ENCODE data around the gene STK32B.

Gene STK32B

DNA sequence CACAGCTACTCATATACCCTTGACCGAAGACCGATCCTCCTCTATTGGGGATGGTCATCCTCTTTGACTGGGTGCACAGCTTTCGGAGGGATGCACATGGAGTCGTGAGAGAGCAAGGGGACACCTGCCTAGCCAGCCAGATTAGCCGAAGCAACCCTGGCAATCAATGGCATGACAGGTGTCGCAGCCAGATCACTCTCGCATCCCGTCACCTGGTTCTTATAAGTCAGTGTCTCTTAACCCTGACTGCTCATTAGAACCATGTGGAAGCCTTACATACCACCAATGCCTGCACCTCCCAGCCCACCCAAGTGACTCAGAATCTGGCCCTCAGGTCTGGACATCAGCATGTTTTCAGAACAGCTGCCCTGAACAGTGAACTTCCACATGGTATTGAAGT is 407.4 kb downstream of the STK32B start:
- DNase-seq = no peak

DNA sequence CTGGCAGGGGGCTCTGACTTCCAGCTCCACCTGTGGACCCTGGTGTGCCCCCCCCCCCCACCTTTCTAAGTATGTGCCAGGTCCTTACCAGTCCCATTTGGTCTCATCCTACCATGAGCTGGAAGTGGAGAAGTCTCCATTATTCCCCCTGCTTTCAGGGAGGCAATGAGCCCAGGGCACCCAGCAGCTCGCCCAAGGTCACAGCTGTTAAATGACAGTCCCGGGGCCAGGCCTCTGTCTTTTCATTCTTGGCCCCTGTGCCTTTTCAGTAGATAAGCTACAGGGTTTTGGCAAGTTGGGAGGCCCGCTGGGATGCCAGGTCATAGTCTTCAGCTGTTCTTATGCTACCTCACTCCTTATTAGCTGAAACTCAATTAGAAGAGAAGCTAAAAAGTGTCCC is 408.0 kb downstream of the STK32B start:
- no peak for DNase-seq

DNA sequence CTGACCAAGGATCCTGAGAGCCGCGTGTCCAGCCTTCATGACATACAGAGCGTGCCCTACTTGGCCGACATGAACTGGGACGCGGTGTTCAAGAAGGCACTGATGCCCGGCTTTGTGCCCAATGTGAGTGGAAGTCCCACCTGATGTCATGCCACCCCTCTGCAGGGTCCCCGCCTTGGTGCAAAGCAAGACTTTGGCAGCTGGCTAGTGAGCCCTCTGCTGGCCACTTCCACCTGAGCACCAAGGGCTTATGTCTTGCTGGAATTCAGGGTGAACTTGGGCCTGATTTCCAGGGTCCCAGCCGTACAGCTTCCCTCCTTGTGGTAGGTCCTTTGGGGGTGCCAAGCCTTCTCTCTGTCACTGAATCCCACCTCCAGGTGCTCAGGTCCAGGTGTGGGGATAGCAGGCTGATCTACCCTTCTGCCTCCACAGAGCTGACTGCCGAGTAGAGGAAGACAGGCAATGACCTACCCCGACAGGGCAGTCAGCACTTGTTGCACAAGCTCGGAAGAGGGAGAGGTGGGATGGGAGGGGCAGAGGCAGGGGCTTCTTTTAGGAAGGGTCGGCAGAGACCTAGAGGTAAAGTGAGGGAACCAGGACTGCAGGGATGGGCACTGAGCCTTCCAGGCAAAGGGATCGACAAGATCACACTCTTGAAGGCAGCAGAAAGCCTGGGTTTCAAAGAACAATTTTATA is 409.0 kb downstream of the STK32B start:
- no peak for DNase-seq

DNA sequence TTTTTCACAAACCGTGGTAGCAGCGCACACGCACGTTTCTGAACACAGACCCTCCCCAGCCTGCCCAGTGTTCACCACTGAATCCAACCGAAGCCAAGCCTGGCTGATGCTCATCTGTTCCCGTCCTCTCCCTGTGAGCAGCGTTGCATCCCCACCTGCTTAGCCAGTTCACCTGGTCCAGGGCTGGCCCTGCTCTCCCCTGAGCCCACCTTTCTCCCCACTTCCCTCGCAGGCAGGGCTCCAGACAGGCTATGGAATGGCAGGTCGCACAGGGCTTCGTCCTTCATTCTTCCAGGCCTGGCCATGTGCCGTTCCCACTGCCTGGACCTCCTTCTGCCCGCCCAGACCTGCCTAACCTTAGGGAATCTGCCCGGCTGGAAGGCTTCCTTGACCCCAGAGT is 410.2 kb downstream of the STK32B start:
- DNase-seq = no peak

DNA sequence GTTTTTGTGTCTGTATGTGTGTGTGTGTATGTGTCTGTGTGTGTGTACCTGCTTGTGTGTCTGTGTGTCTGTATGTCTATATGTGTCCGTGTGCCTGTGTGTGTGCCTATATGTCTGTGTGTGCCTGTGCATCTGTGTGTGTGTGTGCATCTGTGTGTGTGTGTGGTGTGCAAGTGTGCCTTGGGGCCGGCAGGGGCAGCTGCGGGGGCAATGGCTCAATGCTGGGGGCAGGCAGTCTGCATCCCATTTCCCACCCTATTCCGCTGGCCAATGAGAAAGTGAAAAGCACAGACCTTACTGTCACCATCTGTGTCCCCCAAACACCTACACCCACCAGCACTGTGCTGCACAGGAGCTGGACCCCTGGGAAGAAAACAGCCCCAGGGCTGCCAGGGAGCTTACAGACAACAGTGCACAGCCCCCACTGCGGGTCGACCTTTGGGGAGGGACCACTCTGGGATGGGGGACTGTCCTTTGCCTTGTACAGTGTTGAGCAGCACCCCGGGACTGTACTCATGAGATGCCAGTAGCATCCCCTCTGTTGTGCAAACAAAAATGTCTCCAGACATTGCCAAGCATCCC is 411.1 kb downstream of the STK32B start:
- DNase-seq = no peak

GRCh38 chr4:5462896-5463295 is 411.6 kb downstream of the STK32B start:
- no peak for DNase-seq

- no peak for DNase-seq
Measured at GRCh38 chr4:5463361-5463760, 412.1 kb downstream of the STK32B start.

DNA sequence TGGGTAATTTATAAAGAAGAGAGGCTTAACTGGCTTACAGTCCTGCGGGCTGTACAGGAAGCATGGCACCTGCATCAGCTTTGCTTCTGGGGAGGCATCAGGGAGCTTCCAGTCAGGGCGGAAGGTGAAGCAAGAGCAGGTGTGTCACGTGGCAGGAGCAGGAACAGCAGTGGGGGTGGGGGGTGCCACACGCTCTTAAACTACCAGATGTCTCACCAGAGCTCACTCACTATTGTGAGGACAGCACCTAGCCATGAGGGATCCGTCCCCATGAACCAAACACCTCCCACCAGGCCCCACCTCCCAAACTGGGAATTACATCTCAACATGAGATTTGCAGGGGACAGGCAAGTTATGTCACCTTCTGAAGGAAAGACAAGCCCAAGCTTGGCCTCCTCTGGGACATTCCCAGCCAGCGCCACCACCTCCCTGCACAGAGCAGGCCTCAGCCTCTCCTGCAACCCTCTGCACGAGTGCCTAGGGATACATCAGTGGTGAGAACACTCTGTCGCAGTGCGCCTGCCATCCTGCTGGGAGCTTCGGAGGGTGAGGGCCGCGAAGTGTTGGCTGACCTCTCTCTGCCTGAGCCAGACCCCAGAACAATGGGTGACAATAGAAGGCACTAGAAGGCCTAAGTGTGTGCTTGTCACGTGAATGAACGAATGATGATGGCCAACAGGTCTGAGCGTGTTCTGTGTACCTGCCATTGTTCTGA is 412.8 kb downstream of the STK32B start:
- no peak for DNase-seq

DNA sequence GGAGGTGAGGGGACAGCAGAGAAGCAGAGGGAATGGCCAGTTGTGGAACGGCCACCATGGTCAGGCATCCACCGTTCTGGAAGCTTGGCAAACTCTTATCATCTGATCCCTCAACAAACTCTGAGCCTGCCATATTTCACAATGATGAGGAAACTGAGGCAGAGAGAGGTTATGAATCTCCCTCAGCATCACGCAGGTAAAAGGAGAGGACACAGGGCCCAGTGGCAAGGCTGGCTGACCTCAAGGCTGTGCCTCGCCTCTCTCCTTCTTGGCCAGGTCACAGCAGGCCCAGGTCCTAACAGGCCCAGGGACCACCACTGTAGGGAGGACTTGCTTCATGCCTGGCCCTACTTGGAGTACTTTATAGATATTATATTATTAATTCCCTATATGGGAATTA is 414.2 kb downstream of the STK32B start:
- DNase-seq = no peak

DNA sequence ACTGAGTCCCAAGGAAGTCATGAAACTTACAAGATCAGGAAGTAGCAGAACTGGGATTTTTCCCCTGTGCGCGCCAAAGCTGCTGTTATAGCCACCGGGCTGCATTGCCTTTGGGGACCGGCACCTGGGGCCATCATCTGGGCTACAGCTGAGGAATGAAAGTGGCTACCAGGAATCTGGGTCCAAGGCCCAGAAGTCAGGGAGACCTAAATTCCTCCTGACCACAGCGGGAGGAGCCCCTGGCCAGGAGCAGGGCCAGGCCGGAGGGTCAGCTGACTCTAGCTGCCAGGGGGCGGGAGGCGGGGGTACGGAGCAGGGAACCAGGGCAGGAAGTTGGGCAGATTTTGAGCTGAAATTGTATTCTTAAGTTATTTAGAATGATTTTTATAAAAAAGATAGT is 414.7 kb downstream of the STK32B start:
- no peak for DNase-seq

DNA sequence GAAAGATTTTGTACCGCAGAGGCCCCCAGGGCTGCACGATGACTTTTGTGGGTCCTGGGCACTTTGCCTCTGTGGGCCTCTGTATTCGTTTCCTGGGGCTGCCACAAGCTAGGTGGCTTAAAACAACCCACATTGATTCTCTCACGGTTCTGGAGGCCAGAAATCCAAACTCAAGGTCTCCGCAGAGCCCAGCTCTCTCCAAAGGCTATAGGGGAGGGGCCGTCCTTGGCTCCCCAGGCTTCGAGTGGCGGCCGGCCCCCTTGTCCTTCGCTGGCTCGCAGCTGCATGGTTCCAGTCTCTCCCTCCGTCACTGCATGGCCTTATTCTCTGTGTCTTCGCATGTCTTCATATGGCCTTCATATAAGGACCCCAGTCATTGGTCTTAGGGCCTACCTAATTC is 415.8 kb downstream of the STK32B start:
- DNase-seq = no peak

- DNase-seq = no peak
Measured at GRCh38 chr4:5469151-5469775, 418.0 kb downstream of the STK32B start.

DNA sequence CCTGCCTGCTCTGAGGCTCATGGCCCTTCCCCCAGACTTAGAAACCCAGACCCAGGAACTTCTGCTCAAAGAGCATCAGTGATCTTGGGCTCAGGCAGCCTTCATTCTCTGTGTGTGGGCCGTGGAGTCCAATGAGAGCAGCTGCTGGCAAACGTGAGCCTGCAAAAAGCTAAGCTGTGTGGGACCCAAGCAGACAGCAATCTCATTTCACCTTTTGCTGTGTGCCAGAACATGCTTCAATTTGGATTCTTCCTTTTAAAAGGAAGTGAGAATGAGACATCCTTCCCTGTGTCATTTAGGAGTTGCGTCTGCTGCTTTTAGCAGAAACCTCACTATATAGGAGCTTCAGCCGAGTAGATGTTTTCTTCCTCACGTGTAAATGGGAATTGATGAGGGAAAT is 418.6 kb downstream of the STK32B start:
- DNase-seq = no peak

DNA sequence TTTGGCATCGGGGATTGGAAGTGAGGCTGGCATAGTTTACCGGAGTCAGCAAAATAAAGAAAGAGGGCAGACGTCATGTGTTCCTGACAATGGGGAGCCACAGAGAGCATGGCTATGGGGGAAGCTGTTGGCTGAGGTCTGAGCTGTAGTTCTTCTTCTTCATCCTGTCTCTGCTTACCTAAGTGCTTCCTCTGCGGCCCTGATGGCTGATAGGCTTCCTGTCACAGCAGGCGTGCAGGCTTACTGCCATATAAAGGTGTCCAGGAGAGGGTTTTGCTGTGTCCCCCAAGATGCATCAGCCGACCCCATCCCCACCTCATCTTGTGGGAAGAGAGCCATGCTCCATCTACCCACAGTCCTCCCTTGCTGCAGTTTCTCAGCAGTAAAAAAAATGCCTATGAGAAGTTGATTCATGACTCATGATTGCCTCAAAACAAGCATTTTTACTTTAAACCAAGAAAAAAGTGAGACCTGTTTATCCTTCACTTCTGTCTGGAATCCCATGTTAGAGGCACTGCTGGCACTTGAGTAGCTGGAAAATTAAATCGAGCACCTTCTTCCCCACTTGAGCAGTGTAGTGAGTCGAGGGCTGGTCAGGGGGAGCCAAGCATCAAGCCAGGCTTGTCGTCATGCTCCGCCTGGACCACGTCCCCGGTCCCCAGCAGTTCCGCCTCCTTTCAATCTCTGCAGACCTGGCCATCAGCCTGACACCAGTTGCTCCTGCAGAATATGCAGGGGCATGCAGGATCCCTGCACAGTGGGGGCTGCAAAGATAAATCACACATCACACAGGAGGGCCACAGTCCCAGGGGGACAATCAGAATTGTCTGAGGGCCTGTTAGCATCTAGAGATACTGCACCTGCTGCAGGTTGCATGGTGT is 419.3 kb downstream of the STK32B start:
- no peak for DNase-seq

GRCh38 chr4:5471206-5471605 is 419.9 kb downstream of the STK32B start:
- no peak for DNase-seq

GRCh38 chr4:5471691-5472090 is 420.4 kb downstream of the STK32B start:
- DNase-seq = no peak

- no peak for DNase-seq
Measured at GRCh38 chr4:5472160-5472591, 420.9 kb downstream of the STK32B start.

DNA sequence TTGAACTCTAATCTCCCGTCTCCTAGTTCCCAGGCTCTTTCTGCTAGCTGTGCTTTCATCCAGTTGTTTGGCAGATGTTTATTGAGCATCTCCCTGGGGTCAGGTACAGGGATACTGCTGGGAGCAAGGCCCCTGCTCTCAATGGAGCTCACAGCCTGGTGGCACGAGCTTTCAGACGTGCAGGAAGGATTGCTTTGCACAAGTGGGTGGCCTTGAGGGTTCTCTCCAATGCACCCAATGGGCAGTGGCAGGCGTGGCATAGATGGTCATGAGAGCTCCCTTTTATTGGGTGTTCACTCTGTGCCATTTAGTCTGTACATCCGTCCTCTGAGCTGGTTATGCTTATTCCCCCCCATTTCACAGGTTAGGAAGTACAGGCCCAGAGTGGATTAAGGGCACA is 421.8 kb downstream of the STK32B start:
- no peak for DNase-seq

DNA sequence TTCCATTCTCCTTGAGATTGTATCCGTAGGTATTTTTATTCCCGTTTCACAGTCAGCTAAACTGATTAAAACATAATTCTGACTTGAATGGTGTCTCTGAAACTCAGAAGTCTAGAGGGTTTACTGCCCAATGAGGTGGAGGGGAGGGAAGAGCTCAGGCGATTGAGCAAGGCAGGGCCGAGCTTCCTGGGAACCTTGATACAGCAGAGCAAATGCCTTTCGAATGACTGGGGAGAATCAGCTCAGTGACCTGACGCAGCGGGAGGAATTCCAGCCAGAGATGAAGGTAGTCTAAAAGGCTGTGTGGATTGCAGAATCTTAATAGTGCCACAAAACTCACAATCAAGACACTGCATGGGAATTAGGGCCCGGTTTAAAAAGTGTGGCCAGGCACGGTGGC is 423.5 kb downstream of the STK32B start:
- DNase-seq = no peak

DNA sequence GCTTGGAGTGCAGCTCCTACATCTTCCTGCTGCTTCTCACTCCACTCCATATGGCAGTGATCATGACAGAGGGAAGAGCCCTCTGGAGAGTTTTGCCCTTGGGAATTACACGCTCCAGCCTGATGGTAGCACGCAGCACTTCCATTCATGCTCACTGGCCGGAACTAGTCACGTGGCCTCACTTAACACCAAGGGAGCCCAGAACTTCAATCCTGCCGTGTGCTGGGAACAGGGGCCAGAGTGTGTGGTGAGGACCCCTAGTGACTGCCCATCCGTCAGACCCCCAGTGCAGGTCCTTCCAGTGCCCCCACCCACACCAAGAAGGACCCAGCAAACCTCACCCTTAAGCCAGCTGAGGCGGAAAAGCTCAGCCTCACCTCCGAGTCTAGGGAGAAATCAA is 426.3 kb downstream of the STK32B start:
- no peak for DNase-seq

DNA sequence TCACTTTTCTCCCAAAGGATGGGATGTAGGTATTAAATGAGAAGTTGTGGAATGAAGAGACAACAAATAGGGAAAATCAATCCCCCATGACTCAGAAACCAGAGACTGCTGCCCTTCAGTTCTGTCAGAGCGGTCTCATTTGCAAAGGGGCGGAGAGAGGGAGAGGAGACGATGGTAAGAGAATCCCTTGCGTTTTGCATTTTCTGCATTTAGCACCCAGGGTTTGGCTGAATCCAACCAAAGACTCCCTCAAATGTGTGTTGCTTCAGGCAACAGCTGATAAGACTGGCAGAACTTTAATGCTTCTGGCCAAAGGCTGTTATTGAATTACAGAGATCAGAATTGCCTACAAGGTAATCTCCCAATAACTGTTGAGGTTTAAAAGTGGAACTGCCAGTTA is 426.9 kb downstream of the STK32B start:
- DNase-seq = no peak

DNA sequence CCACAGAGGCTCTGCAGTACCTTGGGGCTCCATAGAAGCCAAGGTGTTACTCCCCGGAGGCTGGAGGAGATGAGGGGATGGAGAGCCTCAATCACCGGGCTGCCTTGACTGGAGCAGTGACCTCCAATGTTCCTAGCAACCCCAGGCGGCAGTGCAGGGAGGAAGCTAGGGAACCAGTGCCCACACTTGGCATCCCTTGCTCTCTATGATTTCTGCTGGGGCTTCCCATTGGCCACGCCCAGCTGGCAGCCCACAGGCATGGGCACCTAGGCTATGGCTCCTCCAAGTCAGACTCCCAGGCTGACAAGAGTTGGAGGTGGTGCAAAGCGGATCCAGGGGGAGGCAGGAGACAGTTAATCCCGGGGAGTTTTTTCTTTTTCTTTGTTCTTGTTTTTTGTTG is 427.4 kb downstream of the STK32B start:
- no peak for DNase-seq

GRCh38 chr4:5479518-5480060 is 428.3 kb downstream of the STK32B start:
- no peak for DNase-seq
